Measurements from ENCODE around the gene ZNF804B. TPM values are rescaled to one million over a fixed set of nuclear protein-coding genes. Genes with fewer than 3 reads are reported as not detected.

Gene ZNF804B
- total RNA-seq, 1 experiment from 2014 or later, result not detected

- no CpG with 5 or more reads among the region's 2 CpGs for WGBS (ENCODE audit: extremely low coverage, insufficient read length, low lambda C conversion rate)
- H3K4me1 ChIP-seq (ENCODE audit: insufficient read depth, low read length), result no peaks in the 10 kb centered on the region
- no peak overlapping the region for H2BK120ac ChIP-seq (ENCODE audit: low read depth, low read length, poor library complexity, severe bottlenecking)
- H3K9me3 Mint-ChIP-seq, result no peaks in the 10 kb centered on the region
- no peak for TF ChIP-seq CTCF (conservative IDR thresholded peaks at IDR 0.05)
- no peak overlapping the region for H2AK5ac ChIP-seq (ENCODE audit: insufficient read length, low read length)
- no peak overlapping the region for H3K18ac ChIP-seq (ENCODE audit: insufficient read length, low read depth, low read length)
- no peak overlapping the region for H3K23ac ChIP-seq (ENCODE audit: insufficient read length, low read depth, low read length)
- no peaks in the 10 kb centered on the region for H3K9me3 ChIP-seq (ENCODE audit: control insufficient read depth, low read depth, low read length)
- no peak overlapping the region for H3K27ac ChIP-seq (ENCODE audit: insufficient read length, low read depth, low read length)
- DNase-seq, result no peak
- no peak overlapping the region for H2BK12ac ChIP-seq (ENCODE audit: insufficient read length, low read depth, low read length)
- H3K36me3 Mint-ChIP-seq (ENCODE audit: insufficient read depth in 1 of 3, low read depth in 3 of 3), result no peaks in the 10 kb centered on the region
- no peaks in the 10 kb centered on the region for H3K79me2 ChIP-seq (ENCODE audit: insufficient read depth, low read length)
- H3K27ac Mint-ChIP-seq, result no peak overlapping the region
- H2BK15ac ChIP-seq (ENCODE audit: low read depth, low read length), result no peak overlapping the region
- H4K91ac ChIP-seq (ENCODE audit: insufficient read length, low read depth, low read length), result no peak overlapping the region
- no peak overlapping the region for H4K8ac ChIP-seq (replicated peaks; ENCODE audit: insufficient read length, low read depth, low read length)
- no peak overlapping the region for H3K56ac ChIP-seq (ENCODE audit: insufficient read length, low read depth, low read length)
- no peak overlapping the region for H2AFZ ChIP-seq (ENCODE audit: low read length)
- no peak overlapping the region for H3K14ac ChIP-seq (ENCODE audit: insufficient read depth, low read length)
- H2BK5ac ChIP-seq (ENCODE audit: insufficient read length, low read length), result no peak overlapping the region
- H3K4me2 ChIP-seq (ENCODE audit: insufficient read depth, insufficient read length, low read length), result no peak overlapping the region
- no peaks in the 10 kb centered on the region for H3K23me2 ChIP-seq (ENCODE audit: insufficient read length, low read depth, low read length, poor library complexity, severe bottlenecking)
- H3K27me3 Mint-ChIP-seq (ENCODE audit: low read depth), result no peaks in the 10 kb centered on the region
- H2BK20ac ChIP-seq (ENCODE audit: low read depth, low read length, poor library complexity, severe bottlenecking), result no peak overlapping the region
- no peak overlapping the region for H3K4ac ChIP-seq (ENCODE audit: low read depth, low read length)
- H3K4me3 Mint-ChIP-seq, result no peak overlapping the region
- H4K5ac ChIP-seq (ENCODE audit: insufficient read length, low read depth, low read length), result no peak overlapping the region
- no peaks in the 10 kb centered on the region for H3K27me3 ChIP-seq (ENCODE audit: insufficient read depth, low read length)
- no peak overlapping the region for H3T11ph ChIP-seq (ENCODE audit: low read length)
- no peak overlapping the region for H3K9ac ChIP-seq (ENCODE audit: extremely low read depth, insufficient read length, low read length)
- no peaks in the 10 kb centered on the region for H3K79me1 ChIP-seq (ENCODE audit: insufficient read depth, low read depth, low read length, poor library complexity, severe bottlenecking)
- H3K4me1 Mint-ChIP-seq, result no peaks in the 10 kb centered on the region
- no peaks in the 10 kb centered on the region for H4K20me1 ChIP-seq (ENCODE audit: control insufficient read depth, insufficient read depth, insufficient read length)
Observed at GRCh38 chr7:89054361-89054760, 294.9 kb downstream of the ZNF804B start.

Data from H9 (cell line).